Fibroblast of skin of scalp (primary cell): ENCODE results near the gene CAPZA3.
"Not testable (repeated sequence)": the region's sequence is repeated elsewhere in the genome, so short reads cannot be mapped to it uniquely, and the experiment has no call there.

ENCODE experiments used
- DNase-seq: peaks from one replicate; pipeline ENCODE4 v3.0.0-alpha.2; 2013

Gene CAPZA3

GRCh38 chr12:18754124-18754707 is 16.3 kb downstream of the CAPZA3 start:
- no peak for DNase-seq

GRCh38 chr12:18755341-18755740 is 17.4 kb downstream of the CAPZA3 start:
- DNase-seq = no peak

- DNase-seq = not testable (repeated sequence)
These were observed 28.6 kb downstream of the CAPZA3 start for GRCh38 chr12:18766479-18766878.

GRCh38 chr12:18782827-18783226 is 44.9 kb downstream of the CAPZA3 start:
- no peak for DNase-seq

- not testable (repeated sequence) for DNase-seq
These were observed 47.5 kb downstream of the CAPZA3 start for GRCh38 chr12:18785465-18785864.
